Measurements from ENCODE around the gene ZNF462. TPM values are rescaled to one million over a fixed set of nuclear protein-coding genes. Genes with fewer than 3 reads are reported as not detected.

The ZNF462 gene
- total and polyA plus RNA-seq, 7 donors, result 2.0 to 102 (median 16.3) TPM

- no peaks in the 10 kb centered on the region for H3K4me1 ChIP-seq
Measured at GRCh38 chr9:106860721-106861639, 2.0 kb upstream of the ZNF462 start.

GRCh38 chr9:106861640-106862109 is 1.3 kb upstream of the ZNF462 start:
- Histone ChIP-seq H3K27ac (peak overlapping the region; percentile 95), H3K9me3 (no peaks in the 10 kb centered on the region), H3K36me3 (ENCODE audit: insufficient read depth in 1 of 2, low read depth in 1 of 2) (no peaks in the 10 kb centered on the region), H3K27me3 (ENCODE audit: insufficient read depth in 3 of 3, low read length in 2 of 3) (no peaks in the 10 kb centered on the region), H3K4me3 (peak overlapping the region; percentile 79), H3K4me1 (no peaks in the 10 kb centered on the region)
- intact Hi-C loops (cut with DNase I), result loop anchor here (2.0 to 10.0 kb wide), 10 partner anchors 57 to 959 kb away; no protein-coding TSS in a partner anchor
- ATAC-seq, result no peak
- DNase-seq, result no peak
- TF ChIP-seq CTCF (IDR thresholded peaks at IDR 0.05), result no peak
- WGBS, 3 donors, result 0 to 1% (median 1%) methylated on average over 15 of the region's 15 CpGs

More at GRCh38 chr9:106860721-106861639, 2.0 kb upstream of the ZNF462 start:
- Histone ChIP-seq H3K36me3 (ENCODE audit: insufficient read depth in 1 of 2, low read depth in 1 of 2) (no peaks in the 10 kb centered on the region), H3K27me3 (ENCODE audit: insufficient read depth in 3 of 3, low read length in 2 of 3) (no peaks in the 10 kb centered on the region), H3K9me3 (no peaks in the 10 kb centered on the region), H3K4me3 (peak overlapping the region; percentile 79), H3K27ac (peak overlapping the region; percentile 95)
- intact Hi-C loops (cut with DNase I), result loop anchor here (5.0 to 10.0 kb wide), 9 partner anchors 89 to 959 kb away; no protein-coding TSS in a partner anchor
- ATAC-seq, result peak; percentile 31 to 55 (median 46)
- TF ChIP-seq CTCF (IDR thresholded peaks at IDR 0.05), result no peak
- WGBS, 3 donors, result 0% methylated on average over 51 of the region's 51 CpGs
- peak; percentile 47 to 74 for DNase-seq

GRCh38 chr9:106862110-106862820 is 701 bp upstream of the ZNF462 start:
- no peaks in the 10 kb centered on the region for H3K9me3 ChIP-seq
- no peaks in the 10 kb centered on the region for H3K36me3 ChIP-seq (ENCODE audit: insufficient read depth in 1 of 2, low read depth in 1 of 2)
- peak overlapping the region; percentile 95 for H3K27ac ChIP-seq
- peaks cover 5% of the 10 kb centered on the region for H3K4me1 ChIP-seq
- peak; percentile 42 to 59 (median 48) for ATAC-seq
- intact Hi-C loops (cut with DNase I), result loop anchor here (2.0 to 10.0 kb wide), 10 partner anchors 57 to 960 kb away; no protein-coding TSS in a partner anchor
- 0 to 1% (median 0%) methylated on average over 32 of the region's 32 CpGs for WGBS, 3 donors
- DNase-seq, result peak in 1 of 2 donors; percentile 60
- no peak for TF ChIP-seq CTCF (IDR thresholded peaks at IDR 0.05)
- no peaks in the 10 kb centered on the region for H3K27me3 ChIP-seq (ENCODE audit: insufficient read depth in 3 of 3, low read length in 2 of 3)
- H3K4me3 ChIP-seq, result peak overlapping the region; percentile 79

GRCh38 chr9:106864373-106865143 is 1.6 kb downstream of the ZNF462 start:
- peaks cover 28% of the 10 kb centered on the region for H3K4me1 ChIP-seq
- intact Hi-C loops (cut with DNase I), result loop anchor here (5.0 to 10.0 kb wide), 9 partner anchors 92 to 962 kb away; no protein-coding TSS in a partner anchor
- no peaks in the 10 kb centered on the region for H3K36me3 ChIP-seq (ENCODE audit: insufficient read depth in 1 of 2, low read depth in 1 of 2)
- H3K27me3 ChIP-seq (ENCODE audit: insufficient read depth in 3 of 3, low read length in 2 of 3), result no peaks in the 10 kb centered on the region
- DNase-seq (no peak), ATAC-seq (no peak)
- peak overlapping the region; percentile 95 for H3K27ac ChIP-seq
- no peak for TF ChIP-seq CTCF (IDR thresholded peaks at IDR 0.05)
- H3K9me3 ChIP-seq, result no peaks in the 10 kb centered on the region
- 13 to 22% (median 15%) methylated on average over 10 to 11 of the region's 11 CpGs for WGBS, 3 donors
- H3K4me3 ChIP-seq, result peak overlapping the region; percentile 79

Data from psoas muscle (tissue), 8 donors.